Stimulated activated effector memory CD8-positive, alpha-beta T cell treated with anti-CD3 and anti-CD28 coated beads, Interleukin-12 subunit alpha, Interleukin-12 subunit beta, amount 100 ng/mL, for 72 hours (primary cell): Measurements from ENCODE around the gene SKAP1.
"Not testable (repeated sequence)": the region's sequence is repeated elsewhere in the genome, so short reads cannot be mapped to it uniquely, and the experiment has no call there.

ENCODE experiments used
- ATAC-seq: fragments of 150-1000 bp; cut with Tn5 transposase; 2 replicates; pipeline ENCODE4 v1.10.0; 2021
- DNase-seq, 2 donors: peaks; one replicate each; pipeline ENCODE4 v3.0.0; 2021 to 2022; ENCODE audit warnings: low spot score in 2 of 2
- H3K27ac Mint-ChIP-seq: one replicate; pipeline ENCODE4 v1.8.0; 2022; ENCODE audit warnings: mild to moderate bottlenecking, mixed read lengths
- H3K36me3 Mint-ChIP-seq: one replicate; pipeline ENCODE4 v1.8.0; 2022; ENCODE audit warnings: mild to moderate bottlenecking, mixed read lengths
- H3K4me1 Mint-ChIP-seq: one replicate; pipeline ENCODE4 v1.8.0; 2022; ENCODE audit warnings: mixed read lengths
- H3K4me3 Mint-ChIP-seq: one replicate; pipeline ENCODE4 v1.8.0; 2022; ENCODE audit warnings: mild to moderate bottlenecking, mixed read lengths
- H3K9me3 Mint-ChIP-seq: one replicate; pipeline ENCODE4 v1.8.0; 2022; ENCODE audit warnings: mixed read lengths

SKAP1 gene

DNA sequence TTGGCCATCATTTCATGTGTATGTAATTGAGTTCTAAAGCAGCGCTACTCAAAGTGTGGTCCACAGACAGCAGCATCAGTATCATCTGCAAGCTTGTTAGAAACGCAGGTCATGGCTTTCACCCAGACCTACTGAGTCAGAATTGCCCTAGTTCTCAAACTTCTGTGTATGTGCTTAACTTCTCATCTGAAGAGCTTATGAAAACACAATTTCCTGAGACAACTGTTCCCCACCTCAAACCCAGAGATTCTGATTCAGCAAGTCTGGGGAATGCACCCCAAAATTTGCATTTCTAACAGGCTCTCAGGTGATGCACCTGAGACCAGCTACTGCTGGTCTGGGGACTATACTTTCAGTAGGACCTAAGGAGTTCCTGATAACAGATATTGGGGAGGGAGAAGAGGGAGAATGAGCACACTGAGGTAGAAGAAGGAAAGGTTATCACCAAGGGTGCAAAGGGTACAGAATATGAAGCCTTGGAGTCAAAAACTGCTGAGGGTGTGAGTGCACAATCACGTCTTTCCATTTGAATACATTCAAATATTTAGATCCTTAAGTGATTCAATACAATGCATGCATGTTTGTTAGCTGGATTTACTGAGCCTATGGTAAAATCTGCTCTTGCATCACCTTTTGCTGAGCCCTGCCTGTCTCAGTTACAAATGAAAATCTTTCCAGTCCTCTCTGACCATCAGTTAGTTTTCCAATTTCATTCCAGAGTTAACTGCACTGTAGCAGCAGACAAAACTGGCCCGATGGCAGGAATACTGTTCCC lies 29.2 kb upstream of the SKAP1 start:
- H3K4me1 Mint-ChIP-seq = peaks cover 47% of the 10 kb centered on the region
- no peak overlapping the region for H3K27ac Mint-ChIP-seq
- H3K9me3 Mint-ChIP-seq = no peaks in the 10 kb centered on the region
- DNase-seq (no peak), ATAC-seq (peak; percentile 90)
- no peaks in the 10 kb centered on the region for H3K36me3 Mint-ChIP-seq
- H3K4me3 Mint-ChIP-seq = peak overlapping the region; percentile 9

DNA sequence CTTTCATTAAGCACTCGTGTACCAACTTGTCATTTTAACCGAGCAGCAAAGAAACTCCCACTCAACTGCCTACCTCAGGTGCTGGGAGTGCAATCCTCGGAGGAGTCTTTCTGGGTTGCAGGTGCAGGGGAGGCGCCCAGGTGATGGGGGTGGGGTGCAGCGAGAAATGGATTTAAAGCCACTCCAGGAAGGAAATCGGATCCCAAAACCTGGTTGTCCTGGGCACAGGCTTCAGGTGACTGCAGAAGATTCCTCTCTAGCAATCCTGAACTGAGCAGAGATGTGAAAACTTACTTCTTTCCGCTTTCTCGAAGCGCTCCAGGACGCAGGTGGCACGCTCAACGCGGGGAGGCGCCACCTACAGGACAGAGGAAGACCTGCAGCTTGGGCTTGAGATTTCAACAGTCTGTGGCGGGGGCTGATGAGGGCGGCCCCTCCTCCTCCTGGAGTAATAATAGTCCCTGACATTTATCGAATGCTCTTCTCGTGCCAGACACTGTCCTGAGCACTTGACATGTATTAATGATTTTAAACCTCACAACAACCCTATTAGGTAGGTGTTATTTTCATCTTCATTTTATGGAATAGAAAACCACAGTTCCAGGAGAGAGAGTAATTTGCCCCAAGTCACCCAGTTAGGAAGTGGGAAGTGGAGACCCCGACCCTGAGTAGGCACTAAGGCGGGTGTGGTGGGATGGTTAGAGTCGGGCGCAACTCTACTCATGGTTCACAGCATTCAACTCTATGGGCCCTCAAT lies 27.2 kb upstream of the SKAP1 start:
- Mint-ChIP-seq H3K27ac (no peak overlapping the region), H3K4me1 (peaks cover 61% of the 10 kb centered on the region)
- ATAC-seq = peak; percentile 75

DNA sequence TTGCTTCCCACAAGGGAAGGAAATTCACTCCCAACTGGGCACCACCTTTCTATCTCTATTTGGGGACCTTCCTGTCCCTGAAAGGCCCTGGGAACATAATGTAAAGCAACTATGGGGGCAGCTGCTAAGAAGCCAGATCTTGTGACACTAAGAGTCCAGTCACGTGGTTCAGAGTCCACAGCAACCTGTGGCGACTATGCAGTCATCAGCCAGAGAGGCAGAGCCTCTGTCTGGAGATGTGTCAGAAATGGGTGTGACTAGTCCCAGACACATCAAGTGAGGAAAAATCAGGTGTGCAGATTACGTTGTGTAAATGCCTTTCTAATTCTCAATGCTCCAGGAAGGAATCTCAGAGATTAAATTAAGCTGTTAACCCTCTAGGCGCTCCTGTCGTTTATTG lies 26.6 kb upstream of the SKAP1 start:
- DNase-seq (no peak), ATAC-seq (peak; percentile 86)
- H3K27ac Mint-ChIP-seq = peak overlapping the region; percentile 27
- H3K36me3 Mint-ChIP-seq = no peaks in the 10 kb centered on the region
- H3K9me3 Mint-ChIP-seq = no peaks in the 10 kb centered on the region
- peaks cover 68% of the 10 kb centered on the region for H3K4me1 Mint-ChIP-seq
- H3K4me3 Mint-ChIP-seq = peak overlapping the region; percentile 51

More for the DNA sequence above, 27.2 kb upstream of the SKAP1 start:
- DNase-seq = peak; percentile 72 to 84
- H3K36me3 Mint-ChIP-seq = no peaks in the 10 kb centered on the region
- peak overlapping the region; percentile 51 for H3K4me3 Mint-ChIP-seq
- H3K9me3 Mint-ChIP-seq = no peaks in the 10 kb centered on the region

DNA sequence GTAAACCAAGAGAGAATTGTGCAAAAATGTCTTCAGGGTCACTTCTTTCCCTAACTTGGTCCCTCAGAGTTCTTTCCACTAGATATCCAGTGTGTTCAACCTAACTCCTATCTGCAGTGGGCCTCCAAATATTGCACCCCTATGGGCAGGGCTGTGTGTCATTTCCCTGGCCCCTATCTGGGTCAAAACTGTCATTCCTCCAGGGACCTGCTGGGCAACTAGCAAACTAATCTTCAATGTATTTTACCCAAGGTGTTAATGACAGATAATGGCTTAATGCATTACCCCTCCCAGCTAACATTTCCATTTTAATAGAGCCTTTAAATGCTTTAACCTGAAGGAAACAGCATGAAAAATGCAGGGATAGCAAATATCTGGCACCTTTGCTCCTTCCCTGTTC lies 25.8 kb upstream of the SKAP1 start:
- ATAC-seq (no peak), DNase-seq (no peak)
- no peaks in the 10 kb centered on the region for H3K9me3 Mint-ChIP-seq
- peaks cover 73% of the 10 kb centered on the region for H3K4me1 Mint-ChIP-seq
- no peaks in the 10 kb centered on the region for H3K36me3 Mint-ChIP-seq
- H3K4me3 Mint-ChIP-seq = no peak overlapping the region
- H3K27ac Mint-ChIP-seq = peak overlapping the region; percentile 27

DNA sequence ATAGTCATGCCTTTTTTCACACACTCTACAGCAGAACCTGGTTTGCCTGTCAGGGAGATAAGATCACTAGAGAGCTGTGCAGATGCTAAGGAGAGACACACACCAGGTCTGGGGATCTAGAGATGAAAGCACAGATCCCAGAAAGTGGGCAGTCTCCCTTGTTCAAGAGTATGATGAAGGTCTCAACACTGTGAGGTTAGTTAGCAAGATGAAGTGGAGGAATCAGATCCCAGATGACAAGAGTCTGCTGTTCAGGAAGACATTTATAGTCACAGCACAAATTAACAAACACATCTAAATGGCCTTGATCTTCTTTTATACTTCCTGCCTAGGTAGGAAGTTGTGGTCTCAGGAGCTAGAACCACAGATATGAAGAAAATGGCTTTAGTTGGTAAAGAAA lies 23.4 kb upstream of the SKAP1 start:
- Mint-ChIP-seq H3K4me3 (peak overlapping the region; percentile 26), H3K9me3 (no peaks in the 10 kb centered on the region), H3K4me1 (peaks cover 69% of the 10 kb centered on the region), H3K27ac (peak overlapping the region; percentile 80), H3K36me3 (no peaks in the 10 kb centered on the region)
- no peak for DNase-seq
- ATAC-seq = no peak

DNA sequence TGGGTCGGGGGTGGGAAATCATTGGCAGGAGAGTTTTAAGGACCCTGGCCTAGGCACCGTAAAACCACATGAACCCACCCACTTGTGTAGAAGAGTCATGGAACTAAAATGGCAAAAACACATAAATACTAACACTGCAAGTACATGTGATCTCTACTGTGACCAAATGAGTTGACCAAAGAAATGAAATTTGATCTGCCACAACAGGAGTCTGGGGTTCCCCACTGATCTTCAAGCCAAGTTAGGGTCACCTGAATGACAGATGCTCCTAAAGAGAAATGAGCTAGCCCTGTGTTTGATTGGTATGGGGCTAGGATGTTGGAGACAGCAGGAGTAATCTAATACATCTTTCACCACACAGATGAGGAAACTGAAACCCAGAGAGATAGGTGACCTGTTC lies 21.5 kb upstream of the SKAP1 start:
- peak; percentile 44 for ATAC-seq
- no peak for DNase-seq
- Mint-ChIP-seq H3K9me3 (no peaks in the 10 kb centered on the region), H3K27ac (peak overlapping the region; percentile 24), H3K4me3 (no peak overlapping the region), H3K36me3 (no peaks in the 10 kb centered on the region), H3K4me1 (peaks cover 55% of the 10 kb centered on the region)

DNA sequence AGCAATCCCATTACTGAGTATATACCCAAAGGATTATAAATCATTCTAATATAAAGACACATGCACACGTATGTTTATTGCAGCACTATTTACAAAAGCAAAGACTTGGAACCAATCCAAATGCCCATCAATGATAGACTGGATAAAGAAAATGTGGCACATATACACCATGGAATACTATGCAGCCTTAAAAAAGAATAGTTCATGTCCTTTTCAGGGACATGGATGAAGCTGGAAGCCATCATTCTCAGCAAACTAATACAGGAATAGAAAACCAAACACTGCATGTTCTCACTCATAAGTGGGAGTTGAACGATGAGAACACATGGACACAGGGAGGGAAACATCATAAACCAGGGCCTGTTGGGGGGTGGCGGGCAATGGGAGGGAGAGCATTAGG lies 19.3 kb upstream of the SKAP1 start:
- not testable (repeated sequence) for DNase-seq, H3K4me3 Mint-ChIP-seq, H3K27ac Mint-ChIP-seq, ATAC-seq, H3K36me3 Mint-ChIP-seq, H3K9me3 Mint-ChIP-seq
- peaks cover 47% of the 10 kb centered on the region for H3K4me1 Mint-ChIP-seq

DNA sequence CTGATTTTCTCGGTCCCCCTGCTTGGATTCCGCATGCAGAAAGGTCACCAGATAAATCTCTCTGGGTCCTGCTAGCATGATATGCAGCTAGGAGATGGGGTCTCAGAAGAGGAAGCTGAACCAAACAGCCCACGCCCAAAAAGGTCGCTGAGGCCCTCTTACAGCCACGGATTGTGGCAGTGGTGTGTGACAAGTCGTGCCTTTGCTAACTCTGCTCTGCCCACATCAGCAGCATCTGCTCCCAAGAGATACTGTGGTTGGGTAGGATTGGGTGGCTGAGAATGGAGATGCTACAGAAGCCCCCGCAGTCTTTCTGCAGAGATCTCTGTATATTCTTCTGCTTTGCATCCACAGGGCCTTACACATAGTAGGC lies 15.2 kb upstream of the SKAP1 start:
- DNase-seq (no peak), ATAC-seq (no peak)
- Mint-ChIP-seq H3K4me3 (no peak overlapping the region), H3K27ac (no peak overlapping the region), H3K36me3 (no peaks in the 10 kb centered on the region), H3K4me1 (peaks cover 50% of the 10 kb centered on the region), H3K9me3 (peaks cover 8% of the 10 kb centered on the region)

DNA sequence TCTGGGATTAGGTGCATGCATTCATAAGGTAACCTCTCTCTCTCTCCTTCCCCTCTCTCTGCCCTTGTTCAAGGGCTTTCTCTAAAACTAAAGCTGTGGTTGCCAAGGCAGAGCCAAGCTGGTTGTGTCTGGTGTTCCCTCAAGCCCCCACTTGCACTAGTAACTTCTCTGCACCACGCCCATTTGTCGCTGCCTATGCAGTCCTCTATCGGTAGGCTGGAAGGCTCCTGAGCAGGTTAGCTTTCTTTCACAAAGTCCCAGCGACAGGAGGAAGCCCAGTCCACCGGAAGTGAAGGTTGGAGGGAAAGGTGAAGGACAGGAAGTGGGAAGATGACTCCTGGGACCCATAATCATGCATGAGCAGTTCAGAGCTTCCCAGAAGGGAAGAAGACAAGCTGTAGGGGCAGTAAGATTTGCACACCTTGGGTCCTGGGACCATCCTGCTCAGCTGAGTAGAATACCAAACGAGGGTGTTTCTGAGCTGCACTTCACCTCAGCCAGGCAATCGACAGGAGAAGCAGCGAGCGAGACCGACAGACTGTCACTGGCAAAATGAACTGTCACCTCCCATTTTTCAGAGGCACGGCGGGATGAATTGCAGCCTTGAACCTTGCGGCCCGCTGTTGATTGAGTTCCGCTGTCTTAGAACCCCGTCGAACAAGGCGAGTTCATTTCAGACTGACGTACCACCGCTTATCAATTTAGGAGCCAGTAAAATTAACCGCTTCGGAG lies 14.7 kb upstream of the SKAP1 start:
- H3K36me3 Mint-ChIP-seq = no peaks in the 10 kb centered on the region
- DNase-seq = no peak
- peak overlapping the region; percentile 82 for H3K27ac Mint-ChIP-seq
- H3K4me1 Mint-ChIP-seq = peaks cover 55% of the 10 kb centered on the region
- peak overlapping the region; percentile 55 for H3K4me3 Mint-ChIP-seq
- ATAC-seq = peak; percentile 15
- peaks cover 8% of the 10 kb centered on the region for H3K9me3 Mint-ChIP-seq

DNA sequence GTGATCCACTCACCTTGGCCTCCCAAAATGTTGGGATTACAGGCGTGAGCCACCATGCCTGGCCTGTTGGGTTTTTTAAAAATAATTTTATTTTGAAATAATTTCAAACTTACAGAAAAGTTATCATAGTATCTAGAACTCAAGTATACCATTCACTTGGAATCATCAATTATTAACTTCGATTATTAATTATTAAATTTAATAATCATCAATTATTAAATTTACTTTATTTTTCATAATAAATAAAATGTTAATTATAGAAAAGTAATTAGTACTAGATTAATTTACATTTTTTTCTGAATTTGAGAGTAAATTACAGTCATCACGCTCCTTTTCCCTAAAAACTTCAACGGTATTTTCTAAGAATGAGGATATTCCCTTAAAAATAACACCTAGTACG lies 13.7 kb upstream of the SKAP1 start:
- DNase-seq (no peak), ATAC-seq (no peak)
- H3K4me3 Mint-ChIP-seq = peak overlapping the region; percentile 55
- H3K9me3 Mint-ChIP-seq = peaks cover 8% of the 10 kb centered on the region
- peak overlapping the region; percentile 83 for H3K27ac Mint-ChIP-seq
- H3K4me1 Mint-ChIP-seq = peaks cover 64% of the 10 kb centered on the region
- no peaks in the 10 kb centered on the region for H3K36me3 Mint-ChIP-seq

DNA sequence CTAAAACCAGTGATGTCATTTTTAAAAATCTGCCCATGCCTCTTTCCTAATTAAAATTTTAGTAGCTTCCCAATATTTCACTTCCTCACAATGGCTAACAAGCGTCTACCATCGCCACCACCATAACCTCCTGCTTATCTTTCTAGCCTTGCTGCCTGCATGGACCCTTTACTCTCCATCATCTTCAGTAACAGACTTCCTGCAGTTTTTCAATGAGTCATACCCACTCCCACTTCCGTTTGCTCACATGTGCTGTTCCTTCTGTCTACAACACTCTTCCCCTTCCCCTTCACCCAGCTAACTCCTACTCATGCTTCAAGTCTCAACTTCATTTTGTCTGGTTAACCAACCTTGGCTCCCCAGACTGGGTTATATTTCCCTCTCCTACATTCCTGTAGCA lies 12.8 kb upstream of the SKAP1 start:
- H3K36me3 Mint-ChIP-seq = no peaks in the 10 kb centered on the region
- H3K9me3 Mint-ChIP-seq = peaks cover 8% of the 10 kb centered on the region
- no peak for DNase-seq
- peaks cover 73% of the 10 kb centered on the region for H3K4me1 Mint-ChIP-seq
- peak overlapping the region; percentile 59 for H3K4me3 Mint-ChIP-seq
- no peak for ATAC-seq
- peak overlapping the region; percentile 83 for H3K27ac Mint-ChIP-seq

DNA sequence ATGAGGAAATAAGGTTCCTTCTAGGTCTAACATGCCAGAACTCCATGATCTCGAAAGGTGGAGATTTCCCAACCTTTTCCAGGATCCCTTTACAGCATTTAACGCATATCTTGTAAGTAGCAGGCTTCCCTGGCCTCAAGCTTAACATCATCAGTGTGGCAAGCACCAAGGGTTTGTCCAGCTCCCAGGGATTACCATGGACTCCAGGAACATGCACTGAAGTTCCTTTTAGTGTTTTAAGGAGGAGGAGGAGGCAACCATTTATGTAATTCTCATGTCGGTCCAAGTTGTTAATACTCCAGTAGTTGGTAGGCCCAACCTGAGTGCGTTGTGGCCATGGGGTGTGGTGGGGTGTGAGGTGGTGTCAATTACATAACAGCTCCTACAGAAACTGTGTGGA lies 11.8 kb upstream of the SKAP1 start:
- peaks cover 9% of the 10 kb centered on the region for H3K9me3 Mint-ChIP-seq
- H3K4me3 Mint-ChIP-seq = peak overlapping the region; percentile 59
- DNase-seq = no peak

DNA sequence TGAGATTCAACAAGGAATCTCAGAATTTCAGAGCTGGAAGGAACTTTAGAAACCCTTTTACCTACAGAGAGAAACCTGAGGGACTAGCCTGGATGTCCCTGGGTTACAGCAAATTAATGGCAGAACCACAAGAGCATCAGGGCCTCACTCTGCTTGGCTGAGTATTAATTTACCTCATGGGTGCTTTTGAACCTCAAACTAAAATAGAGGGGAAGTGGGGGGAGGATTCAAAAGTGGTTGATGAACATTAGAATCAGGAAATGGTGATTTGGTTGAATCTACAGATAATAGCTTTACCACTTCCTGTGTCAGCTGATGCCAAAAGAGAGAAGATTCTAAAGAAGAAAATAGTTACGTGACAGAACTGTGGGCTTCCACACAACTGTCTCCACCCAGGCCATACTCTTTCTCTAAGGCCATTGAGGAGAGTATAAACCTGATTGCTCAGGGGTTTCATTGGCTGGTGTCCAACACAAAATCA lies 11.3 kb upstream of the SKAP1 start:
- H3K4me3 Mint-ChIP-seq = peak overlapping the region; percentile 59
- peak overlapping the region; percentile 83 for H3K27ac Mint-ChIP-seq
- ATAC-seq (peak; percentile 84), DNase-seq (peak in 1 of 2 donors; percentile 61)
- H3K4me1 Mint-ChIP-seq = peaks cover 87% of the 10 kb centered on the region
- peaks cover 11% of the 10 kb centered on the region for H3K9me3 Mint-ChIP-seq
- H3K36me3 Mint-ChIP-seq = no peaks in the 10 kb centered on the region

More for the DNA sequence above, 11.8 kb upstream of the SKAP1 start:
- Mint-ChIP-seq H3K27ac (peak overlapping the region; percentile 83), H3K4me1 (peaks cover 81% of the 10 kb centered on the region), H3K36me3 (no peaks in the 10 kb centered on the region)
- no peak for ATAC-seq

DNA sequence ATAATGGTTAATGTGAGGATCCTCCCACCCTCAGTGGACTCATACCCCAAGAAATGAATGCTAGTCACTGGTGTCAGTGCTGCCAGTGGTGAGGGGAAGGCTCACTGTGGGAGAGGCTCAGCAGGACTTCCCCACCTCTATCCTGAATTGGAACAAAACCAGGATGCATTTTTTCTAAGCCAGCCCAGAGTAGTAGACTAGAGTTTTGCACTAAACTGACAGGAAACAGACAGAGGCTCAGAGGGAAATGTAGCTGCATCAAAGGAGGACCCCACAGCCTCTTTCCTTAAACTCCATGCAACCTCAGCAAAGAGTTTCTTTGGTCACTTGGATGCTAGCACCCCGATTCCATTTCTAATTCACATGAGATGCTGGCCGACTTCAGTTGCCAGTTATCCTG lies 10.7 kb upstream of the SKAP1 start:
- DNase-seq (no peak), ATAC-seq (no peak)
- H3K27ac Mint-ChIP-seq = peak overlapping the region; percentile 83
- H3K4me1 Mint-ChIP-seq = peaks cover 85% of the 10 kb centered on the region
- H3K4me3 Mint-ChIP-seq = peak overlapping the region; percentile 59
- H3K36me3 Mint-ChIP-seq = no peaks in the 10 kb centered on the region
- H3K9me3 Mint-ChIP-seq = peaks cover 11% of the 10 kb centered on the region

DNA sequence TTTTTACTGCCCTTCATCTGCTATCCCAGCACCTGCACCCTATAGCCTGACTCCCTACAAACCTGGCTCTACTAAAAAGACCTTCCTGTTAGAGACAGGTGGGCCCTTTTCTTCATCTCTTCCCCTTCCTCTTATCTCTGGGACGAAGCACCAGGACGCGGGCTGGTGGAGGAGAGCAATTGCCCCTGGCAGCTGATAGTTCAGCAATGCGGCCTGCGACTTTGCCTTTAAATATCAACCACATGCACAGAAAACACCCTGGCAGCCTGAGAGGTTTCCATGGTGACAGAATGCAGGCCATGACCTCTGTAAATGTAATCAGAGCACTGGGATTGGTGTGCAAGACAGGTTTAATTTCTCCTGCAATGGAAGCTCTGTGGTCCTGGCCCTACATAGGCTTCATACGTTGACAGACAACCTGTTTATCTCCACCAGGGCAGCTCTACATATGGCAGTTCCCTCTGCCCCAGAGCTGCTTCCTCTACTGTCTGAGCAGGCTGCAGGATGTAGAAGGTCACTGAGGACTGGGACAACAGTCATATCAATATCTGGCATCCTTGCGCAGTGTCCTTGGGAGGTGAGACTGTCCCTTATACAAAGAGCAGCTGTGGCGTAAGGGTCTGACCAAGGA lies 10.0 kb upstream of the SKAP1 start:
- ATAC-seq = peak; percentile 42
- peak overlapping the region; percentile 83 for H3K27ac Mint-ChIP-seq
- H3K4me3 Mint-ChIP-seq = peak overlapping the region; percentile 59
- no peaks in the 10 kb centered on the region for H3K36me3 Mint-ChIP-seq
- H3K9me3 Mint-ChIP-seq = peaks cover 11% of the 10 kb centered on the region
- peaks cover 83% of the 10 kb centered on the region for H3K4me1 Mint-ChIP-seq
- peak in 1 of 2 donors; percentile 68 for DNase-seq
